IMR-90 (cell line): ENCODE measurements around the gene RNF166. TPM values are rescaled to one million over a fixed set of nuclear protein-coding genes. Genes with fewer than 3 reads are reported as not detected.

Experiments used
- ATAC-seq: fragments of 200-7000 bp; cut with Tn5 transposase; 2 replicates; pipeline ENCODE4 v1.9.1; 2020; ENCODE audit warnings: low read depth, mild to moderate bottlenecking, moderate library complexity
- BruUV-seq: library from RNA; stranded (reverse); fragments of 400-500 nt; replicated peaks from 2 replicates; lab custom pipeline; 2021; lab: Mats Ljungman, UMichigan
- CTCF ChIA-PET: fragments of 300-600 bp; formaldehyde crosslinking; extraction: SDS; loops from one replicate; lab custom pipeline; 2021; ENCODE audit warnings: antibody characterized with exemption; lab: Yijun Ruan, JAX
- POLR2A ChIA-PET: fragments of 300-600 bp; sonication (Branson Sonifier 250); formaldehyde crosslinking; loops from one replicate; lab custom pipeline; 2022; ENCODE audit warnings: antibody characterized with exemption; ENCODE audit not compliant: unreplicated experiment; lab: Charles Lee
- DNase-seq: peaks from one replicate; pipeline ENCODE4 v3.0.0; 2013
- H2AFZ ChIP-seq: replicated peaks from 2 replicates; pipeline ENCODE3; 2013; ENCODE audit warnings: low read length, mild to moderate bottlenecking; ENCODE audit not compliant: poor library complexity
- H2AK5ac ChIP-seq: 2 replicates; pipeline ENCODE4 v1.6.1; 2013; ENCODE audit warnings: low read depth, low read length, inconsistent platforms
- H2AK9ac ChIP-seq: replicated peaks from 2 replicates; pipeline ENCODE3; 2013; ENCODE audit warnings: mild to moderate bottlenecking, low read depth, low read length, moderate library complexity; ENCODE audit not compliant: poor library complexity
- H2BK120ac ChIP-seq: 2 replicates; pipeline ENCODE4 v1.6.1; 2013; ENCODE audit warnings: low read depth, low read length, inconsistent platforms
- H2BK15ac ChIP-seq: 3 replicates; pipeline ENCODE4 v1.6.1; 2013; ENCODE audit warnings: low read depth, low read length, inconsistent platforms
- H2BK20ac ChIP-seq: 2 replicates; pipeline ENCODE4 v1.6.1; 2013; ENCODE audit warnings: low read depth, mild to moderate bottlenecking, inconsistent platforms, low read length, moderate library complexity
- H2BK5ac ChIP-seq: 2 replicates; pipeline ENCODE4 v1.6.1; 2013; ENCODE audit warnings: mild to moderate bottlenecking, low read depth, low read length, inconsistent platforms; ENCODE audit not compliant: poor library complexity, severe bottlenecking
- H3K14ac ChIP-seq: replicated peaks from 2 replicates; pipeline ENCODE4 v1.6.1; 2013; ENCODE audit warnings: low read depth, low read length, inconsistent platforms
- H3K18ac ChIP-seq: 2 replicates; pipeline ENCODE4 v1.6.1; 2013; ENCODE audit warnings: low read depth, low read length, control low read depth
- H3K23ac ChIP-seq: 2 replicates; pipeline ENCODE4 v1.6.1; 2013; ENCODE audit warnings: low read depth, low read length, inconsistent platforms
- H3K27ac ChIP-seq: 2 replicates; pipeline ENCODE4 v1.5.1; 2013; ENCODE audit warnings: mild to moderate bottlenecking, control low read depth, low read length; ENCODE audit not compliant: insufficient read depth
- H3K27me3 ChIP-seq: 2 replicates; pipeline ENCODE4 v1.6.1; 2013; ENCODE audit warnings: low read length; ENCODE audit not compliant: control insufficient read depth, insufficient read depth
- H3K36me3 ChIP-seq: 2 replicates; pipeline ENCODE4 v1.6.1; 2013; ENCODE audit warnings: low read length, mixed read lengths; ENCODE audit not compliant: control insufficient read depth, insufficient read depth
- H3K4ac ChIP-seq: 2 replicates; pipeline ENCODE4 v1.6.1; 2013; ENCODE audit warnings: low read depth, low read length, inconsistent platforms
- H3K4me1 ChIP-seq: 2 replicates; pipeline ENCODE4 v1.6.1; 2013; ENCODE audit warnings: low read length, mixed read lengths; ENCODE audit not compliant: control insufficient read depth, insufficient read depth
- H3K4me2 ChIP-seq: 2 replicates; pipeline ENCODE4 v1.6.1; 2013; ENCODE audit warnings: low read depth, mild to moderate bottlenecking, control low read depth, low read length, moderate library complexity
- H3K4me3 ChIP-seq: 2 replicates; pipeline ENCODE4 v1.5.1; 2013; ENCODE audit warnings: low read depth, mild to moderate bottlenecking, control low read depth, low read length, moderate library complexity; ENCODE audit not compliant: insufficient read depth
- H3K56ac ChIP-seq: 2 replicates; pipeline ENCODE4 v1.6.1; 2013; ENCODE audit warnings: low read length, inconsistent platforms; ENCODE audit not compliant: insufficient read depth; ENCODE audit errors: extremely low read depth
- H3K79me1 ChIP-seq, 2 experiments: 2 replicates each; pipeline ENCODE4 v1.6.1; 2013; ENCODE audit warnings: low read length in 2 of 2, inconsistent platforms in 1 of 2, low read depth in 1 of 2
- H3K9ac ChIP-seq: 2 replicates; pipeline ENCODE4 v1.6.1; 2013; ENCODE audit warnings: low read depth, low read length, control low read depth
- H3K9me1 ChIP-seq: 2 replicates; pipeline ENCODE4 v1.6.1; 2013; ENCODE audit warnings: low read length, inconsistent platforms; ENCODE audit not compliant: insufficient read depth
- H3K9me3 ChIP-seq: 2 replicates; pipeline ENCODE4 v1.6.1; 2013; ENCODE audit warnings: low read length; ENCODE audit not compliant: control insufficient read depth, insufficient read depth
- H4K20me1 ChIP-seq: 2 replicates; pipeline ENCODE4 v1.6.1; 2013; ENCODE audit warnings: low read length, inconsistent platforms; ENCODE audit not compliant: insufficient read depth
- H4K5ac ChIP-seq: 2 replicates; pipeline ENCODE4 v1.6.1; 2013; ENCODE audit warnings: mild to moderate bottlenecking, low read depth, low read length, control low read depth
- H4K8ac ChIP-seq, 2 experiments: 2 replicates each; pipeline ENCODE4 v1.6.1; 2013; ENCODE audit warnings: low read depth in 2 of 2, low read length in 2 of 2, control low read depth in 1 of 2, inconsistent platforms in 1 of 2
- H4K91ac ChIP-seq: 2 replicates; pipeline ENCODE4 v1.6.1; 2013; ENCODE audit warnings: low read depth, low read length, inconsistent platforms; ENCODE audit not compliant: insufficient read depth
- BHLHE40 ChIP-seq: fragments of 150-350 bp; IDR thresholded peaks from 2 replicates; pipeline ENCODE4 v1.6.1; 2016; ENCODE audit warnings: mild to moderate bottlenecking, low read depth, low read length
- CEBPB ChIP-seq: IDR thresholded peaks from 2 replicates; pipeline ENCODE4 v1.6.1; 2012; ENCODE audit warnings: low read depth, low read length, improper control_type of control experiment
- CTCF ChIP-seq: conservative IDR thresholded peaks from 2 replicates; pipeline ENCODE4 v1.5.1; 2012; ENCODE audit warnings: mild to moderate bottlenecking, low read depth, low read length, improper control_type of control experiment
- ELK1 ChIP-seq: fragments of 150-350 bp; IDR thresholded peaks from 2 replicates; pipeline ENCODE4 v1.6.1; 2016; ENCODE audit warnings: low read depth, mild to moderate bottlenecking, low read length, moderate library complexity, borderline replicate concordance
- FOS ChIP-seq: fragments of 150-350 bp; IDR thresholded peaks from 2 replicates; pipeline ENCODE4 v1.6.1; 2016; ENCODE audit warnings: low read depth, low read length
- MAFK ChIP-seq: IDR thresholded peaks from 2 replicates; pipeline ENCODE4 v1.6.1; 2012; ENCODE audit warnings: low read depth, low read length, improper control_type of control experiment
- NFE2L2 ChIP-seq: fragments of 150-350 bp; IDR thresholded peaks from 2 replicates; pipeline ENCODE4 v1.6.1; 2016; ENCODE audit warnings: low read depth, mild to moderate bottlenecking, low read length
- POLR2A ChIP-seq: IDR thresholded peaks from 2 replicates; pipeline ENCODE4 v1.6.1; 2012; ENCODE audit warnings: mild to moderate bottlenecking, low read depth, low read length
- RAD21 ChIP-seq: IDR thresholded peaks from 2 replicates; pipeline ENCODE4 v1.6.1; 2012; ENCODE audit warnings: low read length, improper control_type of control experiment
- RFX5 ChIP-seq: IDR thresholded peaks from 2 replicates; pipeline ENCODE4 v1.8.0; 2012; ENCODE audit warnings: low read depth, mild to moderate bottlenecking, low read length, moderate library complexity
- SMC3 ChIP-seq: fragments of 150-350 bp; IDR thresholded peaks from 2 replicates; pipeline ENCODE4 v1.6.1; 2016; ENCODE audit warnings: low read depth, mild to moderate bottlenecking, antibody characterized with exemption, low read length, moderate library complexity
- WGBS, 2 experiments: methylation state at CpG; one replicate each; pipeline versions ENCODE4 v1.1.5 to v1.1.7; 2013; ENCODE audit warnings: missing lambda C conversion rate in 2 of 2; ENCODE audit not compliant: insufficient read length in 1 of 2; ENCODE audit errors: extremely low coverage in 2 of 2; 5-methylcytosine and 5-hydroxymethylcytosine counted together
- dilution Hi-C: fragments of 300-500 bp; cut with HindIII; formaldehyde crosslinking; loops from one replicate; pipeline ENCODE4 v1.14.3; 2018; ENCODE audit warnings: low sequenced_read_pairs; ENCODE audit not compliant: unreplicated experiment
- in situ Hi-C: fragments of 300-500 bp; cut with MboI; formaldehyde crosslinking; loops from 3 replicates; pipeline ENCODE4 v1.14.3; 2019; ENCODE audit warnings: low sequenced_read_pairs, inconsistent platforms, mixed read lengths
- intact Hi-C: fragments of 100-400 bp; cut with micrococcal nuclease; formaldehyde crosslinking; loops from 2 replicates; pipeline ENCODE4 v1.10.0; 2022
- polyA plus RNA-seq, 3 experiments: library from polyadenylated mRNA; depleted of rRNA; stranded (reverse); fragments of >200 nt; gene quantifications; 2 replicates each; pipeline ENCODE4 v1.2.3, GENCODE V29; 2012; ENCODE audit warnings: low replicate concordance in 1 of 3
- total RNA-seq: library from RNA; depleted of rRNA; stranded (reverse); fragments of >200 nt; gene quantifications from 2 replicates; pipeline ENCODE4 v1.2.3, GENCODE V29; 2012

Gene RNF166
- total and polyA plus RNA-seq, 2 of the 4 experiments (the other 2 are of a cell fraction) = 8.1 to 17.4 TPM

DNA sequence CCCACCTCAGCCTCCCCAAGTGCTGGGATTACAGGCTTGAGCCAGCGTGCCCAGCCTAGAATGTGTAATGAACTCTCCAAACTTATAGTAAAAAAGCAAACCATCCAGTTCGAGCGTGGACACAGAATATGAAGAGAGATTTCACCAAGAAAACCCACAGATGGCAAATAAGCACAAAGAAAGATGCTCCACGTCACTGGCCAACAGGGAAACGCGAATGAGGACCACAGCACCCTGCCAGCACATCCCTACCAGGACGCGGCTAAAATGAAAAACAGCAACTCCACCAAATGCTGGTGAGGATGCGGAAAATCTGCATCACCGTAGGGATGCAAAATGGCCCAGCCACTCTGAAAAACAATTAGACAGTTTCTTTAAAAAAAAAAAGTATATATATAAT lies 44.7 kb downstream of the RNF166 start:
- no peaks in the 10 kb centered on the region; the same call in 1 of the 2 replicates for H3K36me3 ChIP-seq
- CTCF ChIA-PET = no interaction called here
- H3K9ac ChIP-seq = no peak overlapping the region
- H3K4me2 ChIP-seq = no peak overlapping the region
- H3K4ac ChIP-seq = no peak overlapping the region
- DNase-seq (no peak), ATAC-seq (no peak)
- H4K8ac ChIP-seq = no peak overlapping the region
- H3K56ac ChIP-seq = no peak overlapping the region
- H2AK9ac ChIP-seq = no peak overlapping the region
- WGBS, 2 experiments = 100% methylated on average over 1 of the region's 10 CpGs; no CpG with 5 or more reads in 1 of the 2 experiments
- no peaks in the 10 kb centered on the region for H3K9me1 ChIP-seq
- H2BK120ac ChIP-seq = no peak overlapping the region
- 0 out of 2 replicates have a peak, but pooled peaks cover 5% of the 10 kb centered on the region for H4K20me1 ChIP-seq
- H3K27me3 ChIP-seq = no peaks in the 10 kb centered on the region
- no peak overlapping the region for H4K5ac ChIP-seq
- no peaks in the 10 kb centered on the region for H3K9me3 ChIP-seq
- intact Hi-C loops = no loop called here
- dilution Hi-C loops = no loop called here
- no peak overlapping the region for H2BK15ac ChIP-seq
- no peak overlapping the region; the same call in 1 of the 2 replicates for H3K23ac ChIP-seq
- H3K79me1 ChIP-seq = peaks cover 16 to 41% of the 10 kb centered on the region in 2 experiments
- in situ Hi-C loops = no loop called here
- no peak overlapping the region for H4K91ac ChIP-seq
- POLR2A ChIA-PET = no interaction called here
- H3K18ac ChIP-seq = no peak overlapping the region
- H3K14ac ChIP-seq = no peak overlapping the region
- no peak overlapping the region for H2AK5ac ChIP-seq
- H2AFZ ChIP-seq = no peak overlapping the region
- H3K4me3 ChIP-seq = no peak overlapping the region
- H2BK5ac ChIP-seq = no peak overlapping the region
- TF ChIP-seq POLR2A (no peak), SMC3 (no peak), FOS (no peak), NFE2L2 (no peak), ELK1 (no peak), CEBPB (no peak), RFX5 (no peak), BHLHE40 (no peak), RAD21 (no peak), MAFK (no peak), CTCF (no peak)
- no peak overlapping the region for H3K27ac ChIP-seq
- H2BK20ac ChIP-seq = no peak overlapping the region
- BruUV-seq = no TSS peak
- H3K4me1 ChIP-seq = no peaks in the 10 kb centered on the region
